GM12873 (cell line): Measurements from ENCODE around the gene AAMP.

Source experiments
- CTCF ChIP-seq: IDR thresholded peaks from 2 replicates; pipeline ENCODE4 v1.5.1; 2012; ENCODE audit warnings: low read depth, mild to moderate bottlenecking, moderate library complexity, low read length, control low read depth; ENCODE audit not compliant: insufficient read depth; ENCODE audit errors: missing control alignments

AAMP gene

GRCh38 chr2:218256612-218257350 is 13.2 kb downstream of the AAMP start:
- no peak for TF ChIP-seq CTCF

GRCh38 chr2:218255446-218255845 is 14.5 kb downstream of the AAMP start:
- no peak for TF ChIP-seq CTCF

- TF ChIP-seq CTCF = no peak
Measured at GRCh38 chr2:218253232-218253625, 16.7 kb downstream of the AAMP start.

GRCh38 chr2:218252509-218253231 is 17.3 kb downstream of the AAMP start:
- no peak for TF ChIP-seq CTCF

GRCh38 chr2:218249691-218250090 is 20.2 kb downstream of the AAMP start:
- TF ChIP-seq CTCF = no peak

- no peak for TF ChIP-seq CTCF
Measured at GRCh38 chr2:218245214-218245613, 24.7 kb downstream of the AAMP start.

- TF ChIP-seq CTCF = no peak
Measured at GRCh38 chr2:218244665-218245064, 25.3 kb downstream of the AAMP start.
